ENCODE measurements around the gene INKA2. TPM values are rescaled to one million over a fixed set of nuclear protein-coding genes. Genes with fewer than 3 reads are reported as not detected.

Gene INKA2
- total and polyA plus RNA-seq, 2 of the 4 experiments (the other 2 are of a cell fraction) = 2.2 to 2.6 TPM

DNA sequence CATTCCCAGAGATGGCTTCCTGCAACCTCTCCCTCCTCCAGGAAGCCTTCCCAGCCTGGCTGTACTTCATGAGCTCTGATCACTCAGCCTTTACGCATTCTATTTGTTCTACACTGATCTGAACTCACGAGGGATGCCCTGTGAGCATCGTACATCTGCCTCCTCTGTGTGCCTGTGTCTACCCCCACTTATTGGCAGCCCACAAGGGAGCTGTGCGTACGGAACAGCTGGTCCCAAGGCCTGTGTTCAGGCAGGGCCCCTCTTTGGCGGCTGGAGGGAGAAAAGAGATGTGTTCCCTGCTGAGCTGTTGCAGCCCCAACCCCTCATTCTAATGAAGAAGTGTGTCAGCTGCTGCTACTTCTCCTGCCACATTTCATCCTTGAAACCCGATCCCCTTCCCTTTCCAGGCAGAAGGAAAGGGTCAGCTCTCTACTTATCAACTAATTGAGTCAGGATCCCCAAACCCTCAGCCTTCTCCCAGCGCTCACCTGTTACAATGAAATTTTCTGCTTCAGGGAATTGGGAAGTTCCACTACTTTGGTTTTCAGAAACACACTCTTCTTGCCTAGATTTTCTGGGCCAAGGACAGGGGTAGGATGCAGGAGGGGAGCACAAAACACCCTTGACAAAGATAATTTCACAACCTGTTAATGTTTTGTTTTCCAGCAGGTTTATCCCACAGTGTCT lies 3.2 kb downstream of the INKA2 start:
- H3K4me3 ChIP-seq (ENCODE audit: insufficient read depth, low read depth, low read length) = no peak overlapping the region
- no peaks in the 10 kb centered on the region for H3K27me3 ChIP-seq (ENCODE audit: control insufficient read depth, insufficient read depth, low read length)
- ATAC-seq (ENCODE audit: low read depth) (no peak), DNase-seq (peak; percentile 47)
- peak overlapping the region; percentile 12 for H2BK5ac ChIP-seq (ENCODE audit: low read depth, low read length, poor library complexity, severe bottlenecking)
- dilution Hi-C loops (cut with HindIII; ENCODE audit: low sequenced_read_pairs, unreplicated experiment) = no loop called here
- H4K5ac ChIP-seq (ENCODE audit: low read depth, low read length) = peak overlapping the region; percentile 6; the same call in 1 of the 2 replicates
- H2AK9ac ChIP-seq (replicated peaks; ENCODE audit: low read depth, low read length, poor library complexity) = peak overlapping the region; percentile 22
- no peak overlapping the region for H3K56ac ChIP-seq (ENCODE audit: extremely low read depth, insufficient read depth, low read length)
- TF ChIP-seq ELK1 (IDR thresholded peaks at IDR 0.05; ENCODE audit: borderline replicate concordance, low read depth, low read length) = no peak
- TF ChIP-seq RAD21 (IDR thresholded peaks at IDR 0.05; ENCODE audit: low read length) = no peak
- no peak for TF ChIP-seq NFE2L2 (IDR thresholded peaks at IDR 0.05; ENCODE audit: low read depth, low read length)
- TF ChIP-seq, protein P1, sequence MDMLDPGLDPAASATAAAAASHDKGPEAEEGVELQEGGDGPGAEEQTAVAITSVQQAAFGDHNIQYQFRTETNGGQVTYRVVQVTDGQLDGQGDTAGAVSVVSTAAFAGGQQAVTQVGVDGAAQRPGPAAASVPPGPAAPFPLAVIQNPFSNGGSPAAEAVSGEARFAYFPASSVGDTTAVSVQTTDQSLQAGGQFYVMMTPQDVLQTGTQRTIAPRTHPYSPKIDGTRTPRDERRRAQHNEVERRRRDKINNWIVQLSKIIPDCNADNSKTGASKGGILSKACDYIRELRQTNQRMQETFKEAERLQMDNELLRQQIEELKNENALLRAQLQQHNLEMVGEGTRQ (IDR thresholded peaks at IDR 0.05; ENCODE audit: low read depth, low read length) = no peak
- no peak for TF ChIP-seq MAFK (IDR thresholded peaks at IDR 0.05; ENCODE audit: low read depth, low read length)
- TF ChIP-seq POLR2A (IDR thresholded peaks at IDR 0.05; ENCODE audit: low read depth, low read length) = no peak
- no peak for TF ChIP-seq MAZ (IDR thresholded peaks at IDR 0.05; ENCODE audit: borderline replicate concordance, low read depth, low read length)
- in situ Hi-C loops (cut with MboI; ENCODE audit: low sequenced_read_pairs) = no loop called here
- peak overlapping the region; percentile 45 for H3K4ac ChIP-seq (ENCODE audit: low read depth, low read length)
- peak overlapping the region in 1 of 2 experiments; percentile 31; a peak in 1 of 4 replicates for H4K8ac ChIP-seq (ENCODE audit: low read depth in 2 of 2, low read length in 2 of 2)
- no peaks in the 10 kb centered on the region for H3K36me3 ChIP-seq (ENCODE audit: control insufficient read depth, insufficient read depth, low read length)
- H3K79me1 ChIP-seq (ENCODE audit: low read depth in 1 of 2, low read length in 2 of 2) = peaks cover 18 to 71% of the 10 kb centered on the region in 2 experiments; a peak in 2 of 4 replicates
- H2BK20ac ChIP-seq (ENCODE audit: low read depth, low read length) = peak overlapping the region; percentile 27
- H3K9ac ChIP-seq (ENCODE audit: low read depth, low read length) = no peak overlapping the region
- H4K91ac ChIP-seq (ENCODE audit: insufficient read depth, low read depth, low read length) = peak overlapping the region; percentile 19; the same call in 1 of the 2 replicates
- H2AFZ ChIP-seq (replicated peaks; ENCODE audit: low read length, poor library complexity) = peak overlapping the region; percentile 38
- H2AK5ac ChIP-seq (ENCODE audit: low read depth, low read length) = peak overlapping the region; percentile 92
- H3K14ac ChIP-seq (replicated peaks; ENCODE audit: low read depth, low read length) = peak overlapping the region; percentile 74
- H2BK15ac ChIP-seq (ENCODE audit: low read depth, low read length) = peak overlapping the region; percentile 9; the same call in 1 of the 3 replicates
- H4K20me1 ChIP-seq (ENCODE audit: insufficient read depth, low read length) = peaks cover 3% of the 10 kb centered on the region; the same call in 1 of the 2 replicates
- no TSS peak for BruUV-seq (replicated peaks)
- peaks cover 34% of the 10 kb centered on the region for H3K9me1 ChIP-seq (ENCODE audit: insufficient read depth, low read length)
- POLR2A ChIA-PET (ENCODE audit: unreplicated experiment) = interaction anchor here (0.6 kb wide), 1 partner anchor 126 kb away, joined by 4 read pairs; no protein-coding TSS in a partner anchor
- H3K27ac ChIP-seq (ENCODE audit: insufficient read depth, low read length) = peak overlapping the region; percentile 22; the same call in 1 of the 2 replicates
- no peak overlapping the region for H3K18ac ChIP-seq (ENCODE audit: low read depth, low read length)
- intact Hi-C loops (cut with micrococcal nuclease) = no loop called here
- peak overlapping the region; percentile 14; the same call in 1 of the 2 replicates for H3K4me2 ChIP-seq (ENCODE audit: low read depth, low read length)
- CTCF ChIA-PET = interaction anchor here (0.5 to 1.5 kb wide), 3 partner anchors 12 to 60 kb away, joined by 3 to 6 read pairs (median 4); no protein-coding TSS in a partner anchor
- H3K23ac ChIP-seq (ENCODE audit: low read depth, low read length) = peak overlapping the region; percentile 72
- H2BK120ac ChIP-seq (ENCODE audit: low read depth, low read length) = peak overlapping the region; percentile 67
- H3K9me3 ChIP-seq (ENCODE audit: control insufficient read depth, insufficient read depth, low read length) = no peaks in the 10 kb centered on the region
- WGBS, 2 experiments (ENCODE audit: extremely low coverage in 2 of 2, insufficient read length in 1 of 2) = 60% methylated on average over 2 of the region's 8 CpGs; no CpG with 5 or more reads in 1 of the 2 experiments
- peaks cover 35% of the 10 kb centered on the region for H3K4me1 ChIP-seq (ENCODE audit: control insufficient read depth, insufficient read depth, low read length)
